ENCODE measurements around the gene CCDC167.

Gene CCDC167

GRCh38 chr6:37524970-37525318, 25.3 kb upstream of the CCDC167 start:
- DNase-seq (ENCODE audit: low read depth), result no peak
- TF ChIP-seq, protein P1, sequence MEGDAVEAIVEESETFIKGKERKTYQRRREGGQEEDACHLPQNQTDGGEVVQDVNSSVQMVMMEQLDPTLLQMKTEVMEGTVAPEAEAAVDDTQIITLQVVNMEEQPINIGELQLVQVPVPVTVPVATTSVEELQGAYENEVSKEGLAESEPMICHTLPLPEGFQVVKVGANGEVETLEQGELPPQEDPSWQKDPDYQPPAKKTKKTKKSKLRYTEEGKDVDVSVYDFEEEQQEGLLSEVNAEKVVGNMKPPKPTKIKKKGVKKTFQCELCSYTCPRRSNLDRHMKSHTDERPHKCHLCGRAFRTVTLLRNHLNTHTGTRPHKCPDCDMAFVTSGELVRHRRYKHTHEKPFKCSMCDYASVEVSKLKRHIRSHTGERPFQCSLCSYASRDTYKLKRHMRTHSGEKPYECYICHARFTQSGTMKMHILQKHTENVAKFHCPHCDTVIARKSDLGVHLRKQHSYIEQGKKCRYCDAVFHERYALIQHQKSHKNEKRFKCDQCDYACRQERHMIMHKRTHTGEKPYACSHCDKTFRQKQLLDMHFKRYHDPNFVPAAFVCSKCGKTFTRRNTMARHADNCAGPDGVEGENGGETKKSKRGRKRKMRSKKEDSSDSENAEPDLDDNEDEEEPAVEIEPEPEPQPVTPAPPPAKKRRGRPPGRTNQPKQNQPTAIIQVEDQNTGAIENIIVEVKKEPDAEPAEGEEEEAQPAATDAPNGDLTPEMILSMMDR (IDR thresholded peaks at IDR 0.05; ENCODE audit: control insufficient read depth, insufficient read depth, low read depth, low read length, missing control alignments), result no peak
- no peak overlapping the region for H3K4me3 ChIP-seq (ENCODE audit: control insufficient read depth, low read depth, low read length)

GRCh38 chr6:37524025-37524969, 24.6 kb upstream of the CCDC167 start:
- H3K4me3 ChIP-seq (ENCODE audit: control insufficient read depth, low read depth, low read length), result no peak overlapping the region
- DNase-seq (ENCODE audit: low read depth), result no peak
- TF ChIP-seq, protein P1 (IDR thresholded peaks at IDR 0.05; ENCODE audit: control insufficient read depth, insufficient read depth, low read depth, low read length, missing control alignments), result no peak

DNA sequence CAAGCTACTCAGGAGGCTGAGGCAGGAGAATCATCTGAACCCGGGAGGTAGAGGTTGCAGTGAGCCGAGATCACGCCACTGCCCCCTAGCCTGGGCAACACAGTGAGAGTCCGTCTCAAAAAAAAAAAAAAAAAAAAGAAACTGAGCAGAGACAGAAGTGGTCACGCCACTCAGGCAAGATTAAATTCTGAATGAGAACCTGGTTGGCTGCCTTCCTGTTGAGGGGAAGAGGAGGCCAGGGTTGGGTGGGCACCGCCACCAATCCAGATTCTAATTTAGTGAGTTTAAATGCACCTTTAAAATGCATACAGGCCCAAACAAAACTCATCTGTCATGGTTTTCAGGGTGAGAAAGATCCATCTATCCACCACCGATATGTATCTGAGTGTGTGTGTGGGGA, 23.7 kb upstream of the CCDC167 start:
- TF ChIP-seq, protein P1 (IDR thresholded peaks at IDR 0.05; ENCODE audit: control insufficient read depth, insufficient read depth, low read depth, low read length, missing control alignments), result no peak
- H3K4me3 ChIP-seq (ENCODE audit: control insufficient read depth, low read depth, low read length), result no peak overlapping the region
- no peak for DNase-seq (ENCODE audit: low read depth)

DNA sequence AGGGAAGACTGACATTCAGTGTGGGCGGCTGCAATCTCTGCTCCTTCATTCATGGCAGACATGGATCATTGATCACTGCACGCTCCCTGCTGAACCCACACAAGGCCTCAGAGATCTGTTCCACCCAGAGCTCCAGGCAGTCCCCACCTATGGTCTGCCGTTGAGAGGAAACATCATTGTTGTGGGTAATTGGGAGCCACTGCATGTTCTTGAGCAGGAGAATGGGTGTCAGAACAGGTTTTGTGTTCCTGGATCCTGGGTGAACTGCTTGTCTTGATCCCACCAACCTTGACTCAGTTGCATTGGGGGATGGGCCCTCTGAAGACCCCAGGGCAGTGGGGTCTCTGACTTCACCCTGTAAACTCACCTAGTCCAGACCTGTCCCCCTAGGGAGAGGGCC, 23.1 kb upstream of the CCDC167 start:
- TF ChIP-seq, protein P1 (IDR thresholded peaks at IDR 0.05; ENCODE audit: control insufficient read depth, insufficient read depth, low read depth, low read length, missing control alignments), result no peak
- no peak for DNase-seq (ENCODE audit: low read depth)
- H3K4me3 ChIP-seq (ENCODE audit: control insufficient read depth, low read depth, low read length), result no peak overlapping the region

GRCh38 chr6:37521674-37522073, 22.0 kb upstream of the CCDC167 start:
- no peak for DNase-seq (ENCODE audit: low read depth)
- TF ChIP-seq, protein P1 (IDR thresholded peaks at IDR 0.05; ENCODE audit: control insufficient read depth, insufficient read depth, low read depth, low read length, missing control alignments), result no peak
- no peak overlapping the region for H3K4me3 ChIP-seq (ENCODE audit: control insufficient read depth, low read depth, low read length)

- TF ChIP-seq, protein P1 (IDR thresholded peaks at IDR 0.05; ENCODE audit: control insufficient read depth, insufficient read depth, low read depth, low read length, missing control alignments), result no peak
Measured at GRCh38 chr6:37520926-37521325, 21.2 kb upstream of the CCDC167 start.

More at GRCh38 chr6:37520926-37521325, 21.2 kb upstream of the CCDC167 start:
- no peak for DNase-seq (ENCODE audit: low read depth)
- H3K4me3 ChIP-seq (ENCODE audit: control insufficient read depth, low read depth, low read length), result no peak overlapping the region
